Hepatocyte (in vitro differentiated cells): ENCODE data around the gene COL9A2. TPM values are rescaled to one million over a fixed set of nuclear protein-coding genes. Genes with fewer than 3 reads are reported as not detected.

Experiments used
- DNase-seq: peaks from one replicate; pipeline ENCODE4 v3.0.0-alpha.2; 2016; ENCODE audit warnings: low spot score
- H2AFZ ChIP-seq: fragments of 200-600 bp; sonication (generic); 2 replicates; pipeline ENCODE4 v1.6.0; 2016; ENCODE audit warnings: antibody characterized with exemption, mild to moderate bottlenecking
- H3K27ac ChIP-seq: fragments of 200-600 bp; sonication (generic); 2 replicates; pipeline ENCODE4 v1.5.1; 2016; ENCODE audit warnings: mild to moderate bottlenecking
- H3K27me3 ChIP-seq: fragments of 200-600 bp; sonication (generic); 2 replicates; pipeline ENCODE4 v1.6.1; 2016
- H3K36me3 ChIP-seq: fragments of 200-600 bp; sonication (generic); replicated peaks from 2 replicates; pipeline ENCODE4 v1.5.1; 2016; ENCODE audit warnings: low read depth; ENCODE audit not compliant: insufficient read depth
- H3K4me1 ChIP-seq: fragments of 200-600 bp; sonication (generic); 2 replicates; pipeline ENCODE4 v1.5.1; 2016; ENCODE audit warnings: mild to moderate bottlenecking, moderate library complexity; ENCODE audit not compliant: insufficient read depth
- H3K4me2 ChIP-seq: fragments of 200-600 bp; sonication (generic); 2 replicates; pipeline ENCODE4 v1.6.0; 2016
- H3K4me3 ChIP-seq: fragments of 200-600 bp; sonication (generic); 2 replicates; pipeline ENCODE4 v1.5.1; 2016; ENCODE audit warnings: mild to moderate bottlenecking
- H3K79me2 ChIP-seq: fragments of 200-600 bp; sonication (generic); 2 replicates; pipeline ENCODE4 v1.6.0; 2017; ENCODE audit warnings: mild to moderate bottlenecking
- H3K9me2 ChIP-seq: fragments of 200-600 bp; sonication (generic); replicated peaks from 2 replicates; pipeline ENCODE4 v1.6.0; 2017; ENCODE audit warnings: mild to moderate bottlenecking; ENCODE audit not compliant: insufficient read depth
- H3K9me3 ChIP-seq: fragments of 200-600 bp; sonication (generic); 2 replicates; pipeline ENCODE4 v1.5.1; 2016; ENCODE audit warnings: low read depth, mild to moderate bottlenecking
- H4K20me1 ChIP-seq: fragments of 200-600 bp; sonication (generic); 2 replicates; pipeline ENCODE4 v1.6.0; 2016; ENCODE audit warnings: mild to moderate bottlenecking; ENCODE audit not compliant: insufficient read depth, poor library complexity, severe bottlenecking
- EZH2 ChIP-seq: fragments of 200-600 bp; sonication (generic); IDR thresholded peaks from 2 replicates; pipeline ENCODE4 v1.6.1; 2016; ENCODE audit warnings: antibody characterized with exemption, mild to moderate bottlenecking, borderline replicate concordance
- EZH2phosphoT487 ChIP-seq: fragments of 200-600 bp; sonication (generic); IDR thresholded peaks from one replicate; pipeline ENCODE4 v1.6.1; 2018; ENCODE audit warnings: antibody characterized with exemption, mild to moderate bottlenecking, low read depth, moderate library complexity; ENCODE audit not compliant: unreplicated experiment, severe bottlenecking
- WGBS: methylation state at CpG from one replicate; pipeline ENCODE4 v1.1.6; 2016; ENCODE audit warnings: low lambda C conversion rate; ENCODE audit errors: missing lambda C conversion rate; 5-methylcytosine and 5-hydroxymethylcytosine counted together
- polyA plus RNA-seq: library from polyadenylated mRNA; unstranded; fragments of >200 nt; fragmentation: Nextera tagmentation; extraction: Ambion mirVana; gene quantifications from 2 replicates; pipeline ENCODE4 v1.2.1, GENCODE V29; 2016
- total RNA-seq: library from RNA; depleted of rRNA; stranded (reverse); fragments of >200 nt; gene quantifications from 2 replicates; pipeline ENCODE4 v1.2.3, GENCODE V29; 2014
- TF ChIP-seq, protein P1 (sequence below): fragments of 200-600 bp; sonication (generic); IDR thresholded peaks from 2 replicates; pipeline ENCODE4 v1.5.1; 2016; ENCODE audit warnings: antibody characterized with exemption, mild to moderate bottlenecking; ENCODE audit not compliant: poor library complexity

COL9A2 gene
- total and polyA plus RNA-seq, 2 experiments from 2014 or later, result 20.6 to 24.9 TPM

DNA sequence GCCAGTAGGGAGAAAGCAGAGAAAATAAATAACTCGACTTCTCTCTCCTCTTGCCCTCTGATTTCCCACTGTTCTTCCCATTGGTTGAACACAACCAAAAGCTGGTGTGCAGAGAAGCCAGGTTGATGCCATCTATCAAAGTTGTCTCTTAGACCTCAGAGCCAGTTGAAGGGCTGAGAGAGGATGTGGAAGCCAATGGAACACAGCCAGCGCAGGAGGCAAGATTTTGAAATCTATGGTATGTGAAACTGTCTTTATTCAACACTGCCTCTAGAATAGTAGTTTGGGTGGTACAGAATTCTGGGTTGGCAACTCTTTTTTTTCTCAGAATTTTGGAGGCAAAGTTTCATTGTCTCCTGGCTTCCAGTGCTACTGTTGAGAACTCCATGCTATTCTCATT is 45.1 kb upstream of the COL9A2 start:
- TF ChIP-seq, protein P1, sequence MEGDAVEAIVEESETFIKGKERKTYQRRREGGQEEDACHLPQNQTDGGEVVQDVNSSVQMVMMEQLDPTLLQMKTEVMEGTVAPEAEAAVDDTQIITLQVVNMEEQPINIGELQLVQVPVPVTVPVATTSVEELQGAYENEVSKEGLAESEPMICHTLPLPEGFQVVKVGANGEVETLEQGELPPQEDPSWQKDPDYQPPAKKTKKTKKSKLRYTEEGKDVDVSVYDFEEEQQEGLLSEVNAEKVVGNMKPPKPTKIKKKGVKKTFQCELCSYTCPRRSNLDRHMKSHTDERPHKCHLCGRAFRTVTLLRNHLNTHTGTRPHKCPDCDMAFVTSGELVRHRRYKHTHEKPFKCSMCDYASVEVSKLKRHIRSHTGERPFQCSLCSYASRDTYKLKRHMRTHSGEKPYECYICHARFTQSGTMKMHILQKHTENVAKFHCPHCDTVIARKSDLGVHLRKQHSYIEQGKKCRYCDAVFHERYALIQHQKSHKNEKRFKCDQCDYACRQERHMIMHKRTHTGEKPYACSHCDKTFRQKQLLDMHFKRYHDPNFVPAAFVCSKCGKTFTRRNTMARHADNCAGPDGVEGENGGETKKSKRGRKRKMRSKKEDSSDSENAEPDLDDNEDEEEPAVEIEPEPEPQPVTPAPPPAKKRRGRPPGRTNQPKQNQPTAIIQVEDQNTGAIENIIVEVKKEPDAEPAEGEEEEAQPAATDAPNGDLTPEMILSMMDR, result no peak
- TF ChIP-seq EZH2phosphoT487, result no peak
- no peak for TF ChIP-seq EZH2
- H3K9me2 ChIP-seq, result no peaks in the 10 kb centered on the region
- H3K27me3 ChIP-seq, result no peaks in the 10 kb centered on the region
- no peak overlapping the region for H3K27ac ChIP-seq
- WGBS, result 91% methylated on average over 2 of the region's 2 CpGs
- H3K36me3 ChIP-seq, result no peaks in the 10 kb centered on the region
- no peaks in the 10 kb centered on the region for H4K20me1 ChIP-seq
- H3K4me3 ChIP-seq, result no peak overlapping the region
- no peak for DNase-seq
- H3K4me2 ChIP-seq, result no peak overlapping the region
- H3K79me2 ChIP-seq, result no peaks in the 10 kb centered on the region
- no peak overlapping the region for H2AFZ ChIP-seq
- H3K9me3 ChIP-seq, result no peaks in the 10 kb centered on the region
- no peaks in the 10 kb centered on the region for H3K4me1 ChIP-seq

DNA sequence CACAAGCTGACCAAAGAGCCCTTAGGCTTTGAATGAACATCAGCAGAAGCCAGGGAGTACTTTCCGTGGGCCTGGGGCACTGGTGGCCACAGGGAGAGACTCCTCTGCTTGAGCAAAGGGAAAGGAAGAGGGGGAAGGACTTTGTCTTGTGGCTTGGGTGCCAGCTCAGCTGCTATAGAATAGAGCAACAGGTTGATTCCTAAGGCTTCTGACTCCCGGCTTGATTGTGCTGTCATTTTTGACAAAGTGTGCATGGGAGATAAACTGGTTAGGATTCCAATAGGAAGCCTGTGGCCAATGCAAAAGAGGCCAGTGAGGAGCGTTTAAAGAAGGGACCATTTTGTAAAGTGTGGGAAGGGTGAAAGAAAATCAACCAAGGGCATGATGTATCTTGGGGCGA is 44.6 kb upstream of the COL9A2 start:
- no peaks in the 10 kb centered on the region for H3K9me2 ChIP-seq
- H3K79me2 ChIP-seq, result no peaks in the 10 kb centered on the region
- H3K27ac ChIP-seq, result no peak overlapping the region
- no peak for DNase-seq
- H3K27me3 ChIP-seq, result no peaks in the 10 kb centered on the region
- H3K36me3 ChIP-seq, result no peaks in the 10 kb centered on the region
- H3K4me1 ChIP-seq, result no peaks in the 10 kb centered on the region
- no peak overlapping the region for H3K4me3 ChIP-seq
- WGBS, result 88% methylated on average over 4 of the region's 4 CpGs
- no peak overlapping the region for H2AFZ ChIP-seq
- TF ChIP-seq EZH2 (no peak), EZH2phosphoT487 (no peak)
- TF ChIP-seq, protein P1, result no peak
- no peak overlapping the region for H3K4me2 ChIP-seq
- no peaks in the 10 kb centered on the region for H3K9me3 ChIP-seq
- no peaks in the 10 kb centered on the region for H4K20me1 ChIP-seq

DNA sequence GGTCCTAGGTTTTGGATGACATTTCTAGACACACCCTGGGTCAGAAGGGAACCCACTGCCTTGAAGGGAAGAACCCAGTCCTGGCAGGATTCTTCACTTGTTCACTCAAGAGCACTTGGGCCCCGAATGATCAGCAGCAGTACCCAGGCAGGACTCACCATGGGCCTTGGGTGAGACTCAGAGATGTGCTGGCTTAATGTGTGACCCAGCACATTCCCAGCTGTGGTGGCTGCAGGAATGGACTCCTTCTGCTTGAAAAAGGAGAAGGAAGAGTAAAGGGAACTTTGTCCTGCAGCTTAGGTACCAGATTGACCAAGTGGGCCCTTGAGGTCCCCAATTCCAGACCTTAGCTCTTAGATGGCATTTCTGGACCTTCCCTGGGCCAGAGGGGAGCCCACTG is 44.1 kb upstream of the COL9A2 start:
- Histone ChIP-seq H3K27ac (no peak overlapping the region), H3K9me3 (no peaks in the 10 kb centered on the region), H3K4me1 (no peaks in the 10 kb centered on the region), H3K27me3 (no peaks in the 10 kb centered on the region), H3K9me2 (no peaks in the 10 kb centered on the region), H4K20me1 (no peaks in the 10 kb centered on the region), H3K4me2 (no peak overlapping the region), H3K36me3 (no peaks in the 10 kb centered on the region), H3K79me2 (no peaks in the 10 kb centered on the region), H2AFZ (no peak overlapping the region), H3K4me3 (no peak overlapping the region)
- TF ChIP-seq, protein P1, result no peak
- TF ChIP-seq EZH2phosphoT487 (no peak), EZH2 (no peak)
- 82% methylated on average over 1 of the region's 1 CpG for WGBS
- DNase-seq, result no peak

DNA sequence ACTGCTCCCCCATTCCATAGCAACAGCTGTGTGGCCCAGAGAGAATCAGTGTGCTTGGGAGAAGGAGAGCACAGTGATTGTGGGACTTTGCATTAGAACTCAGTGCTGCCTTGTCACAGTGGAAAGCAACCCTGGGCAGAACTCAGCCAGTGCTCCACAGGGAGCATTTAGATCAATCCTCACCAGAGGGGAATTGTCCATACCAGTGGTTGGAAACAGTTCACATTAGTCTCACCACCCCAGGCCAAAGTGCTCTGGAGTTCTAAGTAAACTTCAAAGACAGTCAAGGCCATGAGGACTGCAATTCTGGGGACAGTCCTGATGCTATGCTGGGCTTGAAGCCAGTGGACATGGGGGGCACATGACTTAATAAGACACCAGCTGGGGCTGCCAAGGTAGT is 43.5 kb upstream of the COL9A2 start:
- Histone ChIP-seq H3K4me2 (no peak overlapping the region), H3K79me2 (no peaks in the 10 kb centered on the region), H3K36me3 (no peaks in the 10 kb centered on the region), H3K9me2 (no peaks in the 10 kb centered on the region), H3K4me1 (no peaks in the 10 kb centered on the region), H4K20me1 (no peaks in the 10 kb centered on the region), H2AFZ (no peak overlapping the region), H3K9me3 (no peaks in the 10 kb centered on the region), H3K27ac (no peak overlapping the region), H3K4me3 (no peak overlapping the region), H3K27me3 (no peaks in the 10 kb centered on the region)
- TF ChIP-seq EZH2, result no peak
- TF ChIP-seq, protein P1, result no peak
- no peak for DNase-seq
